Endothelial cell of umbilical vein (primary cell): Measurements from ENCODE around the gene INPP5A. TPM values are rescaled to one million over a fixed set of nuclear protein-coding genes. Genes with fewer than 3 reads are reported as not detected.

ENCODE experiments used
- BruUV-seq: library from RNA; stranded (reverse); fragments of 400-500 nt; replicated peaks from 2 replicates; lab custom pipeline; 2021; lab: Mats Ljungman, UMichigan
- CTCF ChIA-PET: fragments of 300-600, 350-600 bp; sonication (Branson Sonifier 250); formaldehyde crosslinking; loops from one replicate; lab custom pipeline; 2021; ENCODE audit warnings: antibody characterized with exemption, inconsistent platforms; lab: Charles Lee
- POLR2A ChIA-PET: fragments of 300-600, 350-600 bp; sonication (Branson Sonifier 250); formaldehyde crosslinking; loops from one replicate; lab custom pipeline; 2021; ENCODE audit warnings: antibody characterized with exemption, inconsistent platforms; lab: Charles Lee
- DNase-seq: peaks from one replicate; pipeline ENCODE4 v3.0.0-alpha.2; 2011; ENCODE audit warnings: low read depth, low spot score
- FAIRE-seq: peaks from 2 replicates; lab custom pipeline; 2011; peaks lifted over from hg19 to GRCh38; lab: Jason Lieb, UNC
- H2AFZ ChIP-seq: 2 replicates; pipeline ENCODE4 v1.6.0; 2012; ENCODE audit warnings: low read depth, low read length, control low read depth, inconsistent platforms
- H3K27ac ChIP-seq: 2 replicates; pipeline ENCODE4 v1.5.1; 2011; ENCODE audit warnings: low read depth, mild to moderate bottlenecking, control low read depth, low read length, moderate library complexity; ENCODE audit not compliant: insufficient read depth
- H3K27me3 ChIP-seq, 2 experiments: 2 replicates each; pipeline versions ENCODE4 v1.6.0 to v1.6.1; 2011; ENCODE audit warnings: low read length in 2 of 2, mixed read lengths in 1 of 2; ENCODE audit not compliant: control insufficient read depth in 2 of 2, insufficient read depth in 2 of 2
- H3K36me3 ChIP-seq, 2 experiments: 2 replicates in 1 of 2; 3 replicates in 1 of 2; pipeline ENCODE4 v1.5.1; 2011; ENCODE audit warnings: low read length in 2 of 2, mild to moderate bottlenecking in 1 of 2, moderate library complexity in 1 of 2; ENCODE audit not compliant: control insufficient read depth in 2 of 2, insufficient read depth in 2 of 2; ENCODE audit errors: extremely low read depth in 1 of 2
- H3K4me1 ChIP-seq: 3 replicates; pipeline ENCODE4 v1.5.1; 2011; ENCODE audit warnings: mild to moderate bottlenecking, low read length; ENCODE audit not compliant: control insufficient read depth, insufficient read depth; ENCODE audit errors: extremely low read depth
- H3K4me2 ChIP-seq: 2 replicates; pipeline ENCODE4 v1.6.1; 2011; ENCODE audit warnings: low read length, control low read depth, mixed read lengths; ENCODE audit not compliant: insufficient read depth
- H3K4me3 ChIP-seq, 3 experiments: fragments of 200-600 bp in 1 of 3; sonication (generic), shearing (Covaris generic) in 1 of 3; replicated peaks in 1 of 3; 2 replicates each; pipeline ENCODE4 v1.5.1; 2011 to 2016; ENCODE audit warnings: control low read depth in 3 of 3, low read length in 3 of 3, mild to moderate bottlenecking in 2 of 3, inconsistent platforms in 1 of 3, low read depth in 1 of 3, moderate library complexity in 1 of 3; ENCODE audit not compliant: insufficient read depth in 1 of 3
- H3K79me2 ChIP-seq: 2 replicates; pipeline ENCODE4 v1.6.0; 2012; ENCODE audit warnings: low read length, inconsistent platforms; ENCODE audit not compliant: control insufficient read depth, insufficient read depth
- H3K9ac ChIP-seq: replicated peaks from 2 replicates; pipeline ENCODE3; 2011; ENCODE audit warnings: low read length, control low read depth; ENCODE audit not compliant: insufficient read depth; ENCODE audit errors: extremely low read depth
- H3K9me1 ChIP-seq: replicated peaks from 3 replicates; pipeline ENCODE4 v1.6.0; 2011; ENCODE audit warnings: mild to moderate bottlenecking, low read length; ENCODE audit not compliant: control insufficient read depth, insufficient read depth; ENCODE audit errors: extremely low read depth
- H3K9me3 ChIP-seq: replicated peaks from 2 replicates; pipeline ENCODE4 v1.5.1; 2012; ENCODE audit warnings: low read length, inconsistent platforms; ENCODE audit not compliant: control insufficient read depth, insufficient read depth
- H4K20me1 ChIP-seq: replicated peaks from 2 replicates; pipeline ENCODE3; 2011; ENCODE audit warnings: mild to moderate bottlenecking, low read length; ENCODE audit not compliant: control insufficient read depth, insufficient read depth; ENCODE audit errors: extremely low read depth
- CTCF ChIP-seq, 2 donors: IDR thresholded peaks; 1 replicate in 1 of 2; 2 replicates in 1 of 2; pipeline ENCODE4 v1.5.1; 2011; ENCODE audit warnings: low read length in 2 of 2, mild to moderate bottlenecking in 2 of 2, moderate library complexity in 2 of 2, control low read depth in 1 of 2, inconsistent platforms in 1 of 2, low read depth in 1 of 2; ENCODE audit not compliant: insufficient read depth in 1 of 2; ENCODE audit errors: extremely low read depth in 1 of 2
- EZH2 ChIP-seq: IDR thresholded peaks from 2 replicates; pipeline ENCODE4 v1.6.1; 2012; ENCODE audit warnings: borderline replicate concordance, low read depth, mild to moderate bottlenecking, moderate library complexity, low read length, inconsistent platforms; ENCODE audit not compliant: severe bottlenecking
- FOS ChIP-seq: IDR thresholded peaks from 2 replicates; pipeline ENCODE4 v1.6.1; 2011; ENCODE audit warnings: mild to moderate bottlenecking, low read length, moderate library complexity, borderline replicate concordance; ENCODE audit not compliant: insufficient read depth
- GATA2 ChIP-seq: IDR thresholded peaks from 2 replicates; pipeline ENCODE4 v1.7.0; 2011; ENCODE audit warnings: low read depth, mild to moderate bottlenecking, moderate library complexity, mixed read lengths, low read length; ENCODE audit not compliant: insufficient read length, insufficient read depth
- JUN ChIP-seq: IDR thresholded peaks from 2 replicates; pipeline ENCODE4 v1.6.1; 2011; ENCODE audit warnings: borderline replicate concordance, low read depth; ENCODE audit not compliant: insufficient read length, insufficient read depth
- MAX ChIP-seq: IDR thresholded peaks from 2 replicates; pipeline ENCODE4 v1.6.1; 2011; ENCODE audit not compliant: insufficient read depth, insufficient read length
- MYC ChIP-seq: IDR thresholded peaks from one replicate; pipeline ENCODE4 v1.6.1; 2011; ENCODE audit warnings: mild to moderate bottlenecking, low read depth, low read length
- POLR2A ChIP-seq: IDR thresholded peaks from 2 replicates; pipeline ENCODE4 v1.6.1; 2012; ENCODE audit warnings: low read depth, mild to moderate bottlenecking, control low read depth, low read length
- POLR2AphosphoS5 ChIP-seq: IDR thresholded peaks from 2 replicates; pipeline ENCODE4 v1.6.1; 2012; ENCODE audit warnings: low read depth, mild to moderate bottlenecking, control low read depth, low read length, moderate library complexity; ENCODE audit not compliant: insufficient read depth
- dilution Hi-C: fragments of 300-500 bp; cut with MboI; formaldehyde crosslinking; loops from one replicate; pipeline ENCODE4 v1.15.0; 2019; ENCODE audit warnings: low sequenced_read_pairs; ENCODE audit not compliant: extremely low pct_ligation_motif_present
- intact Hi-C: fragments of 100-400 bp; cut with micrococcal nuclease; formaldehyde crosslinking; loops from one replicate; pipeline ENCODE4 v1.10.0; 2022
- polyA plus RNA-seq, 4 experiments: library from polyadenylated mRNA; depleted of rRNA in 3 of 4; stranded (reverse) in 3 of 4; unstranded in 1 of 4; fragments of >200 nt; gene quantifications; 2 replicates each; pipeline versions ENCODE4 v1.2.1 to v1.2.3, GENCODE V29; 2011 to 2012; ENCODE audit warnings: missing spikeins in 1 of 4
- total RNA-seq: library from RNA; stranded (reverse); gene quantifications from 2 replicates; pipeline ENCODE4 v1.2.3, GENCODE V29; 2021

Gene INPP5A
- total and polyA plus RNA-seq, 2 donors (not counting 3 experiments of a cell fraction or from before 2014, with no cell fraction given), result 22.9 to 33.2 TPM

- H3K27me3 ChIP-seq, result no peaks in the 10 kb centered on the region
- POLR2A ChIA-PET, result no interaction called here
- no peak overlapping the region for H3K4me3 ChIP-seq
- CTCF ChIA-PET, result no interaction called here
- BruUV-seq, result no TSS peak
- FAIRE-seq (no peak), DNase-seq (no peak)
- intact Hi-C loops (no loop called here), dilution Hi-C loops (no loop called here)
- no peak overlapping the region for H3K27ac ChIP-seq
- no peak for TF ChIP-seq EZH2
- no peak for TF ChIP-seq FOS
- no peak for TF ChIP-seq GATA2
- TF ChIP-seq MYC, result no peak
- no peak for TF ChIP-seq JUN
- TF ChIP-seq MAX, result no peak
- TF ChIP-seq POLR2A, result no peak
- no peak for TF ChIP-seq POLR2AphosphoS5
- no peak for TF ChIP-seq CTCF (IDR thresholded peaks at IDR 0.05; ENCODE audit: extremely low read depth in 1 of 2, insufficient read depth in 1 of 2, low read depth in 1 of 2, low read length in 2 of 2)
- H3K9me3 ChIP-seq, result no peaks in the 10 kb centered on the region
- peaks cover 24% of the 10 kb centered on the region for H3K79me2 ChIP-seq
- no peak overlapping the region for H2AFZ ChIP-seq
- no peak overlapping the region for H3K4me2 ChIP-seq
- H3K9me1 ChIP-seq, result no peaks in the 10 kb centered on the region
- no peaks in the 10 kb centered on the region for H3K36me3 ChIP-seq
- no peak overlapping the region for H3K9ac ChIP-seq
- H3K4me1 ChIP-seq, result peaks cover 17% of the 10 kb centered on the region
- H4K20me1 ChIP-seq, result no peaks in the 10 kb centered on the region
Observed at GRCh38 chr10:132543916-132544743, 6.5 kb downstream of the INPP5A start.
